ENCODE results near the gene TNFAIP2.

- TF ChIP-seq CTCF (conservative IDR thresholded peaks at IDR 0.05; ENCODE audit: low read length) = no peak
- TF ChIP-seq EZH2phosphoT487 (IDR thresholded peaks at IDR 0.05; ENCODE audit: borderline replicate concordance) = no peak
These were observed 5.1 kb upstream of the TNFAIP2 start for GRCh38 chr14:103118018-103118662.

Measured in Loucy (cell line).